Measurements from ENCODE around the gene BIN2. TPM values are rescaled to one million over a fixed set of nuclear protein-coding genes. Genes with fewer than 3 reads are reported as not detected.

Gene BIN2
- total and polyA plus RNA-seq, 2 of the 13 experiments (the other 11 are each of a cell fraction or from before 2014, with no cell fraction given): not detected

DNA sequence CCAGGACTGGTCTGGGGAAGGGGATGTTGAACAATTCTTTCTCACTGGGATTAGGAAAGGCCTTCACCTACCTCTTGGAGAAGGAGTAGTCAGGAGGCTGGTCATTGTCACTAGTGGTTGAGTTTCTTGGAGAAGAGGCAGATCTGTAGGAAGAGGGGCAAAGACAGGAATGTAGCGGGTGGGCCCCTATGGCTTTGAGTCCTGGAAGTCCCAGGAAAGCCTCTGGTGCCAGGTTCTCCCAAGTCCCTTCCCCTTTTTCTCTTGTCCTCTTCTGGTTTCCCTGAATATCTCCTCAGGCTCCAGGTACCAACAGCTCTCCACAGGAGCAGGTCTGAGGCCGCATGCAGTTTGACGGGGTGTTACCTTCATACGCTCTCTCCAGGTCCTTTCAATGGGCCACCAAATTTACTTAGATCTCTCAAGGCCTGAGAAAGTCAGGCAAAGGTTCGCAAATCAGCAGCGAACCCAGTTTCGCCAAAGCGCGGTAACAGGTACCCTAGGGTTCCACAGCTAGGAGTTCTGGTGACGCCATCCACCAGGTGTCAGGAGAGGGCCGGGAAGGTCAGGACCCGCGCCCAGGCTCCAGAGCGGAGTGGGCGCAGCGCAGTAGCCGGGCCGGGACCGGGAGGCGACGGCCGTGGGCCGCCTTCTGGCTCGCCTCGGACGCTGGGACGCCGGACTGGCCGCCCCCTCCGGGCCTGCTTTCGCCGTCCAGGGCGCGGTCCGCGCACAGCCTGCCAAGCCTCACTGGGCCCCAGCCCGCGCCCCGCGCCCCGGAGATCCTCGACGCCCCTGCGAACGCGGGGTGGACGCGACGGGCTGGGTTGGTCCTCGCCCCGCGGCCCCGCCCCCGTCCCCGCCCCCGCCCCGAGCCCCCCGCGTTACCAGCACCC, 54.6 kb downstream of the BIN2 start (continued):
- TF ChIP-seq GPBP1L1 (CRISPR knock-in tag; IDR thresholded peaks at IDR 0.05) (no peak), ZBTB14 (CRISPR knock-in tag; IDR thresholded peaks at IDR 0.05) (no peak), BCL6 (CRISPR knock-in tag; IDR thresholded peaks at IDR 0.05) (0 out of 2 replicates have a peak, but pooled peaks have one; percentile 26), PTBP1 (IDR thresholded peaks at IDR 0.05; ENCODE audit: low read depth, low read length, poor library complexity, severe bottlenecking) (no peak), ZSCAN30 (CRISPR knock-in tag; IDR thresholded peaks at IDR 0.05) (no peak), SMARCE1 (IDR thresholded peaks at IDR 0.05; ENCODE audit: borderline replicate concordance) (no peak), CEBPB (IDR thresholded peaks at IDR 0.05; ENCODE audit: borderline replicate concordance, low read depth, low read length) (no peak), MXD4 (CRISPR knock-in tag; IDR thresholded peaks at IDR 0.05) (no peak), ZNF761 (CRISPR knock-in tag; conservative IDR thresholded peaks at IDR 0.05) (no peak), HNRNPL (IDR thresholded peaks at IDR 0.05; ENCODE audit: low read depth, low read length) (no peak), ETV5 (CRISPR knock-in tag; IDR thresholded peaks at IDR 0.05; ENCODE audit: borderline replicate concordance) (0 out of 2 replicates have a peak, but pooled peaks have one; percentile 14), EHMT2 (IDR thresholded peaks at IDR 0.05; ENCODE audit: borderline replicate concordance, low read depth, low read length) (no peak), ZNF12 (CRISPR knock-in tag; IDR thresholded peaks at IDR 0.05) (0 out of 2 replicates have a peak, but pooled peaks have one; percentile 13), KLF16 (CRISPR knock-in tag; IDR thresholded peaks at IDR 0.05) (no peak), LCORL (IDR thresholded peaks at IDR 0.05) (no peak), LCORL (CRISPR knock-in tag; IDR thresholded peaks at IDR 0.05) (peak; percentile 67), STAG1 (CRISPR knock-in tag; IDR thresholded peaks at IDR 0.05) (peak; percentile 83), NAIF1 (CRISPR knock-in tag; IDR thresholded peaks at IDR 0.05; ENCODE audit: borderline replicate concordance) (no peak), ETS1 (CRISPR knock-in tag; IDR thresholded peaks at IDR 0.05) (no peak), SIX1 (CRISPR knock-in tag; IDR thresholded peaks at IDR 0.05; ENCODE audit: borderline replicate concordance) (no peak), DR1 (CRISPR knock-in tag; IDR thresholded peaks at IDR 0.05) (no peak)
- TF ChIP-seq, protein P1, sequence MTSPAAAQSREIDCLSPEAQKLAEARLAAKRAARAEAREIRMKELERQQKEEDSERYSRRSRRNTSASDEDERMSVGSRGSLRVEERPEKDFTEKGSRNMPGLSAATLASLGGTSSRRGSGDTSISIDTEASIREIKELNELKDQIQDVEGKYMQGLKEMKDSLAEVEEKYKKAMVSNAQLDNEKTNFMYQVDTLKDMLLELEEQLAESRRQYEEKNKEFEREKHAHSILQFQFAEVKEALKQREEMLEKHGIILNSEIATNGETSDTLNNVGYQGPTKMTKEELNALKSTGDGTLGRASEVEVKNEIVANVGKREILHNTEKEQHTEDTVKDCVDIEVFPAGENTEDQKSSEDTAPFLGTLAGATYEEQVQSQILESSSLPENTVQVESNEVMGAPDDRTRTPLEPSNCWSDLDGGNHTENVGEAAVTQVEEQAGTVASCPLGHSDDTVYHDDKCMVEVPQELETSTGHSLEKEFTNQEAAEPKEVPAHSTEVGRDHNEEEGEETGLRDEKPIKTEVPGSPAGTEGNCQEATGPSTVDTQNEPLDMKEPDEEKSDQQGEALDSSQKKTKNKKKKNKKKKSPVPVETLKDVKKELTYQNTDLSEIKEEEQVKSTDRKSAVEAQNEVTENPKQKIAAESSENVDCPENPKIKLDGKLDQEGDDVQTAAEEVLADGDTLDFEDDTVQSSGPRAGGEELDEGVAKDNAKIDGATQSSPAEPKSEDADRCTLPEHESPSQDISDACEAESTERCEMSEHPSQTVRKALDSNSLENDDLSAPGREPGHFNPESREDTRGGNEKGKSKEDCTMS (CRISPR knock-in tag; conservative IDR thresholded peaks at IDR 0.05): no peak
- TF ChIP-seq, protein P2, sequence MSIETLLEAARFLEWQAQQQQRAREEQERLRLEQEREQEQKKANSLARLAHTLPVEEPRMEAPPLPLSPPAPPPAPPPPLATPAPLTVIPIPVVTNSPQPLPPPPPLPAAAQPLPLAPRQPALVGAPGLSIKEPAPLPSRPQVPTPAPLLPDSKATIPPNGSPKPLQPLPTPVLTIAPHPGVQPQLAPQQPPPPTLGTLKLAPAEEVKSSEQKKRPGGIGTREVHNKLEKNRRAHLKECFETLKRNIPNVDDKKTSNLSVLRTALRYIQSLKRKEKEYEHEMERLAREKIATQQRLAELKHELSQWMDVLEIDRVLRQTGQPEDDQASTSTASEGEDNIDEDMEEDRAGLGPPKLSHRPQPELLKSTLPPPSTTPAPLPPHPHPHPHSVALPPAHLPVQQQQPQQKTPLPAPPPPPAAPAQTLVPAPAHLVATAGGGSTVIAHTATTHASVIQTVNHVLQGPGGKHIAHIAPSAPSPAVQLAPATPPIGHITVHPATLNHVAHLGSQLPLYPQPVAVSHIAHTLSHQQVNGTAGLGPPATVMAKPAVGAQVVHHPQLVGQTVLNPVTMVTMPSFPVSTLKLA (IDR thresholded peaks at IDR 0.05): no peak

All from HepG2 (cell line).